Activated T-helper 2 cell treated with anti-CD3 and anti-CD28 coated beads, Interferon-gamma antibody, Interleukin-2, Interleukin-4, amounts not matched to agents 10 μg/mL and 5 μg/mL and 100 μg/mL, durations not matched to agents 14 hours and 24 hours and 36 hours (primary cell): Measurements from ENCODE around the gene MCEMP1. TPM values are rescaled to one million over a fixed set of nuclear protein-coding genes. Genes with fewer than 3 reads are reported as not detected.
A peak's percentile ranks its signal among the peaks of the same experiment; 100 is the strongest.

Source experiments
- DNase-seq: peaks from one replicate; pipeline ENCODE4 v3.0.0; 2021; ENCODE audit warnings: low spot score
- H3K27ac Mint-ChIP-seq: one replicate; pipeline ENCODE4 v1.8.0; 2021; ENCODE audit warnings: mixed read lengths
- H3K27me3 Mint-ChIP-seq: one replicate; pipeline ENCODE4 v1.8.0; 2021; ENCODE audit warnings: low read depth, mixed read lengths
- H3K36me3 Mint-ChIP-seq: one replicate; pipeline ENCODE4 v1.8.0; 2021; ENCODE audit warnings: low read depth, mixed read lengths
- H3K4me1 Mint-ChIP-seq: one replicate; pipeline ENCODE4 v1.8.0; 2021; ENCODE audit warnings: low read depth, mixed read lengths
- H3K4me3 Mint-ChIP-seq: one replicate; pipeline ENCODE4 v1.8.0; 2021; ENCODE audit warnings: low read depth, mild to moderate bottlenecking, moderate library complexity, mixed read lengths
- H3K9me3 Mint-ChIP-seq: one replicate; pipeline ENCODE4 v1.8.0; 2021; ENCODE audit warnings: mixed read lengths
- intact Hi-C: fragments of 100-400 bp; cut with micrococcal nuclease; formaldehyde crosslinking; loops from one replicate; pipeline ENCODE4 v1.15.1; 2023
- total RNA-seq: library from RNA; stranded (reverse); gene quantifications from 2 replicates; pipeline ENCODE4 v1.2.3, GENCODE V29; 2022

MCEMP1 gene, protein sequence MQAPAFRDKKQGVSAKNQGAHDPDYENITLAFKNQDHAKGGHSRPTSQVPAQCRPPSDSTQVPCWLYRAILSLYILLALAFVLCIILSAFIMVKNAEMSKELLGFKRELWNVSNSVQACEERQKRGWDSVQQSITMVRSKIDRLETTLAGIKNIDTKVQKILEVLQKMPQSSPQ
- total RNA-seq, result not detected in 2 replicates

DNA sequence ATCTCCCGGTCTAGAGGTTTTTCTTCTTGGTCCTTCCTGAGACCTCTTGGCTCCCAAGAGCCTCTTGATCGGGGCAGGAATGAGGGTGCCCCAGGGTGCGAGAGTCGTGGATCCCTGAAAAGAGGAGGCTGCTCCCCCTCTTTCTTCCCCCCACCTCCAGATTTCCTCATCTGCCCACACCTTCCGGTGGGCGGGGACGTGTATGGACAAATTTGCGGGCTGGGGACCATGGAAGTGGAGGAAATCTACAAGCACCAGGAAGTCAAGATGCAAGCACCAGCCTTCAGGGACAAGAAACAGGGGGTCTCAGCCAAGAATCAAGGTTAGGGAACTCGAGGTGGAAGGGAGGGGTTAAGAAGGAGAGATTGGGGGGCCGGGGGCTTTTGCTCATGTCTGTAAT is at the start of gene MCEMP1:
Gene MCEMP1, plus strand, starts transcription at position 237 of the 400 bp plus-strand sequence. Its CDS starts 31 bp downstream, at position 268.
- H3K4me1 Mint-ChIP-seq, result peaks cover 39% of the 10 kb centered on the region
- no peak within 1 kb of the TSS for H3K4me3 Mint-ChIP-seq
- intact Hi-C loops, result no loop called here
- H3K27me3 Mint-ChIP-seq, result peaks cover 36% of the 10 kb centered on the region
- no peak within 1 kb of the TSS for H3K27ac Mint-ChIP-seq
- peaks cover 3% of the 10 kb centered on the region for H3K9me3 Mint-ChIP-seq
- peaks cover 2% of the 10 kb centered on the region for H3K36me3 Mint-ChIP-seq
- no peak for DNase-seq

DNA sequence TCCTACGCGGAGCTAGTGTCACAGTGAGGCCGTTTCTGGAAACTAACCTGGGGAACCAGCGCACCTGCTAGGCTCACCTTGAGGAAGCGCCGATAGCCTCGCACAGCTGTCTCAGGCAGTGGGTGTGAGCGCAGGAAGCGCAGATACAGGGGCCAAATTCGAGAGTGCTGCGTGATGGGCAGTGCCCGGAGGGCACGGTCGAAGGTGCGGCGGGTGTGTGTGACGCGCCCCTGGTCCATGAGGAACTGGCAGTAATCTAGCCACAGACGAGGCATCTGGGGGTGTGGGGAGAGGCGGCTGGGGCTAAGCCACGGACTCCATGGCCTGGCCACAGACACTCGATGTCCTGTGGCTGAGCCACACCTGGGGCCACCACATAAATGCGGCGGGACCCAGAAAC is 49.7 kb upstream of the MCEMP1 start:
- Mint-ChIP-seq H3K9me3 (no peaks in the 10 kb centered on the region), H3K4me1 (peaks cover 24% of the 10 kb centered on the region), H3K27ac (no peak overlapping the region), H3K36me3 (peaks cover 32% of the 10 kb centered on the region), H3K27me3 (no peaks in the 10 kb centered on the region), H3K4me3 (no peak overlapping the region)
- intact Hi-C loops, result no loop called here
- no peak for DNase-seq

DNA sequence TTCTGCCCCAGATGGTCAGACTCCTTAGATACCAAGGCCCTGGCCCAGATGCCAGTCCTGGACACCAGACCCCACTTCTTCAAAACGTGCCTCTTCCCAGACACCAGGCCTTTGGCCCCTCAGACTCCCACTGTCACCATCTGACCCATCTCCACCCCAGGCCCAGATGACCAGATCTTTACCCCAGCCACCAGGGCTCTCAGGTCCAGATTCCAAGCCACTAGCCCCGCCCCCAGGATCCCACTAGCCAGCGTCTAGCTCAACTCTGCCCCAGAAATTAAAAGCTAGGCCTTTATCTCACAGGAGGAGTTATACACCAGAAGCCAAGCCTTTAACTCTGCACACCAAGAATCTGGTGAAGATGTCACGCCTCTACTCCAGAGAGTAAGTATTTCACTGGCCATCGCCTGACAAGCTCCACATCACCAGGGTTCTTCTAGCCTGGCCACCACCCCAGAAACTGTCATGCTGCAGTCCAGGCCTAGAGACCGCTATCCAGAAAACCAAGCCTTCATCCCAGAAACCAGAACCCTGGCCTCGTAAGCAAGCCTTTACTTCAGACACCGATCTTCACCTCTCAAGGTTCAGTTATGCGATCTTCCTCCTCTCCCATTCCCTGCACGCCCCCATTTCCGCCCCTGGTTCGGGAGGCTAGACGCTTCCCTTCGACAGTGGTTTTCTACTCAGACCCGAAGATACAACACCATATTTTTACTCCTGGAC is 48.1 kb upstream of the MCEMP1 start:
- H3K27ac Mint-ChIP-seq, result peak overlapping the region; percentile 98
- H3K27me3 Mint-ChIP-seq, result no peaks in the 10 kb centered on the region
- H3K4me1 Mint-ChIP-seq, result peaks cover 24% of the 10 kb centered on the region
- intact Hi-C loops, result loop anchor here (1.0 to 2.0 kb wide), 3 partner anchors 52 to 201 kb away; partner anchors contain the start of gene TRAPPC5
- no peak for DNase-seq
- no peaks in the 10 kb centered on the region for H3K9me3 Mint-ChIP-seq
- peak overlapping the region; percentile 98 for H3K4me3 Mint-ChIP-seq
- peaks cover 22% of the 10 kb centered on the region for H3K36me3 Mint-ChIP-seq

DNA sequence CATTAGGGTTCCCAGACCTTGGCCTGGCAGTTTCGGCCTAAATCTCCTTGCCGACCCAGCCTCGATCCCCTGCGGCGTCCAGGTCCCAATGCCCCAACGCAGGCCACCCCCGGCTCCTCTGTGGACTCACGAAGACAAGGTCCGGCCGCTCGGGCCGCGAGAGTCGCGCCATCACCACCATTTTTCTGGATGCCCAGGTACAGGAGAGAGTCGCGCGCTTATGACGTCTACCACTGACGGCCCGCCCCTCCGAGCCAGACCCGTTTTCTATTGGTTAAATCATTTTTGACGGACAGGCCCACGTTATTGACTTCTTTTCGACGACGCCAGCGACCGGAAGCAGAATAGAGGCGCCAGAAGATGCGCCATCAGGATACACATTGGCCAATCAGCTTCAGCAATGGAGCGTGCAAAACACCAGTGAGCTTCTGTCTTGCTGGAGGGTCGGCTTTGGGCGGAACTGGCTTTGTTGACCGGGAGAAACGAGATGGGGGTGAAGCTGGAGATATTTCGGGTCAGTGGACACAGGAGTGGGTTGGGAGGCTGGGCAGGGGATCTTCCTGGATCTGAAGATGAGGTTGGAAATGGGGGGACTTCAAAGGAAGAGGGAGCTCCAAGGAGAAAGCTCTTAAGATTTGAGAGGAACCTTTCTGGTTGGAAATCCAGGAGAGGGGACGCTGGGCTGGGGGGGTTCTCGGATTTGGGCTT is 47.4 kb upstream of the MCEMP1 start, which contains the start of the genes PET100 and XAB2:
Gene PET100, plus strand, starts transcription at position 447 of the 708 bp plus-strand sequence. Its CDS starts 41 bp downstream, at position 488.
Gene XAB2, minus strand, starts transcription at position 199 of the 708 bp plus-strand sequence. Its CDS starts 18 bp downstream, at position 181.
- Mint-ChIP-seq H3K27me3 (no peaks in the 10 kb centered on the region), H3K4me1 (peaks cover 24% of the 10 kb centered on the region), H3K4me3 (peak within 1 kb of the TSS; percentile 98), H3K9me3 (no peaks in the 10 kb centered on the region), H3K27ac (peak within 1 kb of the TSS; percentile 98), H3K36me3 (peaks cover 19% of the 10 kb centered on the region)
- intact Hi-C loops, result loop anchor here (1.0 to 2.0 kb wide), 3 partner anchors 51 to 200 kb away; partner anchors contain the start of gene TRAPPC5
- DNase-seq, result peak; percentile 94

DNA sequence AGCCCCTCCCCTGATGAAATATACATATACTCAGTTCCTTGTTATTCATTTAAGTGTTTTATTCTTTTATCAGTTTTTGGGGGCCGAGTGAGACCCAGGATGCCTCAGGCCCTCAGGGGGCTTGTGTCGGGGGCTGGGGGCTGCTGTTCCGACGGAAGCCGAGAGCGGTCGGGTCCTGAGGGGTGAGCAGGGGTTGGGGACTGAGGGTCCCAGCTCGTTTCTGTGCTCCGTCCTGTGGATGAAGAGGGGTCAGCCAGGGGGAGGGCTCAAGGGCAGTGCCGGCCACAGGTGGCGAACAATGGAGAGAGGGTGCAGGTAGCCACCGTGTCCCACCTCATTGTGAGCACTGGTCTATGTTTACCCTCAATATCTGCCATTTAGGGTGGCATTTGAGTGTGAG is 45.3 kb upstream of the MCEMP1 start:
- H3K4me1 Mint-ChIP-seq, result peaks cover 24% of the 10 kb centered on the region
- H3K27me3 Mint-ChIP-seq, result no peaks in the 10 kb centered on the region
- no peak for DNase-seq
- no peak overlapping the region for H3K27ac Mint-ChIP-seq
- intact Hi-C loops, result no loop called here
- H3K36me3 Mint-ChIP-seq, result peaks cover 16% of the 10 kb centered on the region
- peak overlapping the region; percentile 22 for H3K4me3 Mint-ChIP-seq
- no peaks in the 10 kb centered on the region for H3K9me3 Mint-ChIP-seq

DNA sequence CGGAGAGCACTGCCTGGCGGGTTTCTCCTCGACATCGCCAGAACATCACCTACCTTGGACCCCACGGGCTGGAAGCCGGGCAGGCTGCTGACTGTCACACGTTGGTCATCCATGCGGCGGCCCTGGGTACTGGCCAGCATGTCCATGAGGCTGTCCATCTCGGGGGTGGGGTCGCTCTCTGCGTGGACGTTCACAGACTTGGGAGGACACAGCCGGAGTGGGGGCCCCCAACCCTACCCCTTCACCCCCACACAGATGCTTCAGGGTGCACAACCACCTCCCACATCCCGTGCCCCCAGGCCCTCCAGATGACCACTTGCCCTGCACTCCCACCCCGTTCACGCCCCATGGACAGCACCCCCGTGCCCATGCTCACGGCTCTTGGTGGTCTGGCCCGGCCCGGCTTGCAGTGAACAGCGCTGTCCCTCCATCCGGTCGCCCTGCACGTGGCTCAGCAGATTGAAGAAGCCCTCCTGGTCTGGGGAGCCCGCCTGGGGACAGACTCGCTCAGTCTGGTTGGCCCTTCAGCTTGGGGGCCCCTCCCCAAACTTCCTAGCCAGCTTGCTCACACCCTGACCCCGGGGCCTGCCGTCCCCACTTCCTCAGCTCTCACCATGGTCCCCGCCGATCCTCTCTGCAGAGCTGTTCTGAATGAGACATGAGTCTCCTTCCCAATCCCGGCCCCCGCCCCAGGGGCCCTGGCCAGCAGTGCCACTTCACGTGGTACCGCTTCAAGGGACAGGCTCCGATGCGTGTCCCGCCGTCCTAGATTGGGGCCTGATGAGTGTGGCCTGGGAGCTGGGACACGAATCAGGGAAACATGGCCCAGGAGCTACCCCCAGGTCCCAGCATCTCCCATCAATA is 44.3 kb upstream of the MCEMP1 start:
- DNase-seq, result no peak
- Mint-ChIP-seq H3K36me3 (peaks cover 10% of the 10 kb centered on the region), H3K4me1 (peaks cover 24% of the 10 kb centered on the region), H3K27ac (no peak overlapping the region), H3K4me3 (no peak overlapping the region), H3K27me3 (no peaks in the 10 kb centered on the region), H3K9me3 (no peaks in the 10 kb centered on the region)
- intact Hi-C loops, result no loop called here

DNA sequence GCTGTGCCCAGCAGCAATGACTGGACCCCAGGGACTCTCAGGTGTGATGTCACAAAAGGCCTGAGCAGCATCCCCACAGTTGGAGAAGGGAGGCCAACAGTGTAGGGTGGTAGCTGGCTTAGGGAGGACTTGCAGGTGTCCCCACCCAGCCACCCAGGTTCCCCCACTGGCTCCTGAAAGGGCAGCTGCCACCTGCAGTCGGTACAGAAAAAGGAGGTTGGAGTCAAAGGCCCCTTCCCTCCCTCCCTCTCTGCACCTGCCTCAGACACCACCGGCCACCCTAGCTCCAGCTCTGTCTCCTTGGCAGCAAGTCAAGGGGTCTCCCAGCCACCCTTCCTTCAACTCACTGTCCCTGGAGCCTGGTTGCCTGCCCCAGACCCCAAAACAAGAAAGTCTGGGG is 43.2 kb upstream of the MCEMP1 start, which contains the start of gene PCP2:
Gene PCP2, minus strand, starts transcription at position 22 of the 400 bp plus-strand sequence. CDS start 262 bp downstream, outside the sequence.
- Mint-ChIP-seq H3K9me3 (no peaks in the 10 kb centered on the region), H3K4me3 (no peak within 1 kb of the TSS), H3K36me3 (peaks cover 10% of the 10 kb centered on the region), H3K27me3 (no peaks in the 10 kb centered on the region), H3K27ac (no peak within 1 kb of the TSS), H3K4me1 (peaks cover 18% of the 10 kb centered on the region)
- intact Hi-C loops, result no loop called here
- DNase-seq, result no peak

DNA sequence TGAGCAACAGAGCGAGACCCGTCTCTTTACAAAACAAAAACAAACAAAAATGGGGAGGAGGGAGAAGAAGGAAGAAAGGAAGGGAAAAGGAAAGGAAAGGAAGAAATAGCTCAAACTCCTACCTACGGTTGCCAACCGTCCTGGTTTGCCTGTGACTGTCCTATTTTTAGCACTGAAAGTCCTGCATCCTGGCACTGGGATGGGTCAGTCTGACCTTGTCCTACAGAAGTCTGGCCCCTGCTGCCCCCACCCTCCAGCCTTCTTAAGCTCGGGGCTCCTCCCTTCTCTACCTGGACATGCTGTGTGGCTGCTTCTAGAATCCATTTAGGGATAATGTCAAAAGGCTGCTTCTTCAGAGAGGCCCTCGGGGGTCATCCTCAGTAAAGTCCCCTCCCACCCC is 41.2 kb upstream of the MCEMP1 start:
- Mint-ChIP-seq H3K36me3 (peaks cover 7% of the 10 kb centered on the region), H3K27ac (no peak overlapping the region), H3K4me3 (peak overlapping the region; percentile 81), H3K9me3 (no peaks in the 10 kb centered on the region), H3K4me1 (peaks cover 18% of the 10 kb centered on the region), H3K27me3 (no peaks in the 10 kb centered on the region)
- intact Hi-C loops, result no loop called here
- no peak for DNase-seq

DNA sequence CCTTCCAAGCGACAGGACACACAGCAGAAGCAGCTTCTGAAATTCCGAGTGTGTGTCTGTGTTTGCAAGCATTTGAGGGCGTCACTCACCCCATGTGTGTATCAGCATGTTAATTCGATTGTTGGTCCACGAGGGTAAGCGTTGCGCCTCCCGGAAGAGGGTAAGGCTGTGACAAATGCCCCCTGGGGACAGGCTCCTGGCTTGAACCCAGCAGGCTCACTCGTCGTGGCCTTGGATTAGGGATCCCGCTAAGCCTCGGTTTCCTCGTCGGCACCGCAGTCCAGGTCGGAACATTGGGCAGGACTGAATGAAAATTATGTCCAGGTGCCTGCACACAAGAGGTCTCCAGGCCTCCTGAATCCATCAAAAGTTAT is 40.6 kb upstream of the MCEMP1 start:
- Mint-ChIP-seq H3K27me3 (no peaks in the 10 kb centered on the region), H3K4me1 (peaks cover 14% of the 10 kb centered on the region), H3K36me3 (peaks cover 7% of the 10 kb centered on the region), H3K4me3 (peak overlapping the region; percentile 81), H3K27ac (peak overlapping the region; percentile 79), H3K9me3 (no peaks in the 10 kb centered on the region)
- intact Hi-C loops, result no loop called here
- DNase-seq, result no peak

DNA sequence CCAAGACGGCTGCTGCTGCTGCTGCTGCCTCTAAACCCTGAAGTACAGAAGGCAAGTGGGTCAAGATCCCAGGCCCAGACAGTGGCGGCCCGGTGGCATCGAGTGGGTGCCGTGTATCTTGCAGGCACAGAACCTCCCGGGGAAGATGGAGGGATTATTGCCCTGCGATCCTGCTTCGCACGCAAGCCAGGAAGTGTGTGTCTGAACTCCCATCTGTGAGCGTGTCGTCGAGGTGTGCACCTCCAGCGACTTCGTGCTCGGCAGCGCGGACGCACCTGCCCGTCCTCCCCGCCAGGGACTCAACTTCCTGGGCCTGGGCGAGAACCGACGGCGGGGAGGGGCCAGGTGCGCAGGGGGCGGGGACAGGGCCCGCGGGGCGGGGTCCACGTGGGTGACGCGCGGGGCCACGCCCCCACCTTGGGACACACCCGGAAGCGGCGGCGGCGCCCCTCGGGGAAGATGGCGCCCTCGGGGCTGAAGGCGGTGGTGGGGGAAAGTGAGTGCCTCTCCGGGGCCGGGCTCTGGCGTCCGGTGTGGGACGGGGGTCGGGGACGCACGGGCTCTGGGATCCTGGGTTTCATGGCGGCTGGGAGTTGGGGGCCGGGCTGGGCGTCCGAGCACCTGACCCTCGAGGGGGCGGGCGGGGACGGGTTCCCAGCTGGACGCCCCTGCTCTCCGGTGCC is 40.1 kb upstream of the MCEMP1 start, which contains the start of gene STXBP2:
Gene STXBP2, plus strand, starts transcription at position 420 of the 683 bp plus-strand sequence. Its CDS starts 40 bp downstream, at position 460.
- no peaks in the 10 kb centered on the region for H3K9me3 Mint-ChIP-seq
- intact Hi-C loops, result no loop called here
- DNase-seq, result peak; percentile 85
- H3K4me1 Mint-ChIP-seq, result peaks cover 14% of the 10 kb centered on the region
- H3K27me3 Mint-ChIP-seq, result no peaks in the 10 kb centered on the region
- peaks cover 7% of the 10 kb centered on the region for H3K36me3 Mint-ChIP-seq
- H3K27ac Mint-ChIP-seq, result peak within 1 kb of the TSS; percentile 79
- H3K4me3 Mint-ChIP-seq, result peak within 1 kb of the TSS; percentile 81

DNA sequence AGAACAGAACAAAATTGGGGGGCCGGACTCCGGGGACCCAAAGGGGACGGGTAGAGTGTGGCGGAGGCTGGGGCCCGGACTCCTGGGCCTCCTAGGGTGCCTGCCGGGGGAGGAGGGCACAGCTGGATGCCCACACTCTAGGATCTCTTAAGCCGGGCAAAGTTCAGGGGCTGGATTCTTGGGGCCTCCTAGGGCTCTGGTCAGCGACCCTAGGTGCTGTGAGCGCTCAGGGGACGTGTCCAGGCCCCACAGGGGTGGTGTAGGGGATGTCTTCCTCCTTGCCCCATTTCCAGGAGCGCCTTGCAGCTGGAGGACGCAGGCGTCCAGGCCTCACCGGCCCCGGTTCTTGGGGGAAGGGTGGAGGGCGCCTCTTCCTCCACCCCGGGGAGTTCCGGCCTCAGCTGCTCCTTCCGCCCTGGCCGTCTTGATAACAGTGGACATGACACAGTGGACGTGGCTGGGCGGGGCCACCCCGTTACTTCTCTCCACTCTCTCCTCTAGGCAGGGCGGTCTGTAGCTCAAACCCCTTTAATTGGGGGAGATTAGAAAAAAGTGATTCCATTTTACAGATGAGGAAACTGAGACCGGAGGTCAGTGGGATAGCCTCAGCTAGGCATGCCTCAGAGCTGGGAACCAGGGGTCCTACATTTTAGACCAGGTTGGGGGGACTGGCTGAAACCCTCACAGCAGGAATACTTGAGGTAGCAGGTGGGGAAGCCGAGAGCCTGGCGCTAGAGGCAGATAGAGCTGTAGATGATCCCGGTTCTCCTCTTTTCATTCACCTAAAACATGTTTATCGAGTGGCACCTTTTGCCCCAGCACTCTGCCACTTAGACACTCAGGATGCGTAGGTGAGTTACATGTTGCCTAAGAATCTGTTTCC is 39.3 kb upstream of the MCEMP1 start:
- Mint-ChIP-seq H3K27me3 (no peaks in the 10 kb centered on the region), H3K9me3 (no peaks in the 10 kb centered on the region), H3K4me1 (peaks cover 14% of the 10 kb centered on the region), H3K4me3 (peak overlapping the region; percentile 81), H3K27ac (peak overlapping the region; percentile 73), H3K36me3 (peaks cover 7% of the 10 kb centered on the region)
- intact Hi-C loops, result no loop called here
- DNase-seq, result no peak
